ENCODE data around the gene TSHZ2.

Gene TSHZ2

DNA sequence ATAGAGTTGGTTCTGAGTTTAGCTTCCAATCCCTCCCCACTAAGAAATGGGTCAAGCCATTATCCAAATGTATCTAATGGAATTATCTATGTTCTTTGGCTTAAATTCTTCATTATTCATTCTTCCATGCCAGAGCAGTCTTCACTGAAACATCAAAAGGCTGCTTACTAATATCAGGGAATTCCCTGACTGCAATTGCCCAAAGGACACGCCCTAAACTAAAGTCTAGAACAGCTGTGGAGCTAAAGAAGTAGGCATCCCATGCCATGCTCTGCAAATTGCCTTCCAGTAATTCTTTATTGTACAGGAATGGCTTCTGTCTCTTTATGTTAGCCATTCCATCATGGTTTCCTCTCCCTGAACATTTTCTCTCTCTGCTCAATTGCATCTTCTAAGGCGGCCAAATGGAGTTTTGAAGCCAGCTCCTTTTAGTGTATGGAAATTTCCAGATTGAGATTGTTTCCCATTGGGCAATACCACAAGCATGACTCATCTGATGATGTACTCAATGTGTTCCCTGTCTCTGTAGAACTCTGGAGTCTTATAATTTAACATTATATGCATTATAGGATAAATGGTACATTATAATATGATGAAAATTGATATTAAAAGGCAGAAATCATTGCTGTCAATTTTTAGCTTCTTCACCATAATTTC lies 28.8 kb upstream of the TSHZ2 start:
- TF ChIP-seq POLR2A (IDR thresholded peaks at IDR 0.05; ENCODE audit: low read depth, low read length) (no peak), TAF1 (IDR thresholded peaks at IDR 0.05; ENCODE audit: borderline replicate concordance, low read depth, low read length) (no peak), POLR2AphosphoS5 (IDR thresholded peaks at IDR 0.05; ENCODE audit: low read depth, low read length) (no peak)
- FAIRE-seq (no peak), DNase-seq (ENCODE audit: insufficient read length) (no peak)

DNA sequence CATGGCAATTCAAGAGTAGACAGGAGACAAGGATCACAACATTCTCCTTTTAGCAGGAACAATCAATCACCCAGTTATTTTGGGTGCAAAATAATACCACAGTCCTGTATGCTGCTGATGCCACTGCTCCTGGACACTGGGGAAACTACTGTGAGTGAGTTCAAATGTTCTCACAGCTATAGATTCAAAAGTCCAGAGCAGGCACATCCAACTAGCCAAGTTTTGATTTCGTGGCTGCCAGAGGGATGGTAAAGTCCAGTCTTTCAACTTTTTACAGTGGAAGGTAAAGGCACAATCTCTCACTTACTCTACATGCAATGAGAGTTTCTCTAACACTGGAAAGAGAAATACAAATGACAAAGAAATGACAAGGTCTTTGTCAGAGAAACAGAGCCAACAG lies 26.9 kb upstream of the TSHZ2 start:
- DNase-seq (ENCODE audit: insufficient read length), result no peak
- TF ChIP-seq TAF1 (IDR thresholded peaks at IDR 0.05; ENCODE audit: borderline replicate concordance, low read depth, low read length) (no peak), POLR2AphosphoS5 (IDR thresholded peaks at IDR 0.05; ENCODE audit: low read depth, low read length) (no peak), POLR2A (IDR thresholded peaks at IDR 0.05; ENCODE audit: low read depth, low read length) (no peak)
- no peak for FAIRE-seq

DNA sequence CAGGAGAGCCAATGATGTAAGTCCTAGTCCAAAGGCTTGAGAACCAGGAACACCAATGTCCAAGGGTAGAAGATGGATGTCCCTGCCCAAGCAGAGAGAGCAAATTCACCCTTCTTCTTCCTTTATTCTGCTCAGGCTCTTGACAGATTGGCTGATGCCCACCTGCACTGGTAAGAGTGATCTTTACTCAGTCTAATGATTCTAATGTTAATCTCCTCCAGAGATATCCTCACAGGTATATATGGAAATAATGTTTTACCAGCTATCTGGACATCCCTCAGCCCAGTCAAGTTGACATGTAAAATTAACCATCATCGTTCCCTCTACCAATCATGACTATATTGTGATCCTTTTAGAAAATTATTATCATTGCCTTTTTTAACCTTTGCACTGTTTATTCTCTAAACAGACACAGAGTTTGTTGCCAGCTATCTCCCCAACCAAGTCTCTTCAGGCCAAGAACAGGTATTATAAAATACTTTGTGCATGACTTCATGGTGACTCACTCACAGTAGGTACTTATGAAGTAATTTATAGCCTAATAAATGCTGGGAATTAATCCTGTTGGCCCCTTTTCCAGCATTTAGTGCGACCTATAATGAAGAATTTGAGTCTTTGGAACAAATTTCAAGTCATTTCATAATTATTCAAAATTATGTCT lies 26.2 kb upstream of the TSHZ2 start:
- TF ChIP-seq POLR2AphosphoS5 (IDR thresholded peaks at IDR 0.05; ENCODE audit: low read depth, low read length), result no peak
- no peak for TF ChIP-seq POLR2A (IDR thresholded peaks at IDR 0.05; ENCODE audit: low read depth, low read length)
- FAIRE-seq (no peak), DNase-seq (ENCODE audit: insufficient read length) (no peak)

DNA sequence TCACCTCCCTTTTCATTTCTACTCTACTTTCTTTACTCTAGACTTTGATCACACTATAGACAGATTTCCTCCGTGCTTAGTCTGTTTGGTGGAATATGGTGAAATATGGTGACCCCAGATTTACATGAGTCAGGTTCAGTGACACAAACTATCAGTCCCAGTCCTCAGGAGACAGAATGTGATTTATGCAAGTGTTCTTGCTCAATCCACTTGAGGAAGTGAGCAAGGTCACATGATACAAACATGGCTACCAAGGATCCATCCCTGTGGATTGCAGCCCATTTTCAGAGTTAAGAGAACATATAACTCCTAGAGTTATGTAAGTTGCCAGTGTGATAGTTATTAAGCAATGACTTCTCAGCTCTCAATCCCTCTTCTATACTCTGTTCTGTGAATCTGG lies 23.7 kb upstream of the TSHZ2 start:
- TF ChIP-seq POLR2AphosphoS5 (IDR thresholded peaks at IDR 0.05; ENCODE audit: low read depth, low read length), result no peak
- TF ChIP-seq TAF1 (IDR thresholded peaks at IDR 0.05; ENCODE audit: borderline replicate concordance, low read depth, low read length), result no peak
- TF ChIP-seq POLR2A (IDR thresholded peaks at IDR 0.05; ENCODE audit: low read depth, low read length), result no peak
- FAIRE-seq (no peak), DNase-seq (ENCODE audit: insufficient read length) (no peak)

DNA sequence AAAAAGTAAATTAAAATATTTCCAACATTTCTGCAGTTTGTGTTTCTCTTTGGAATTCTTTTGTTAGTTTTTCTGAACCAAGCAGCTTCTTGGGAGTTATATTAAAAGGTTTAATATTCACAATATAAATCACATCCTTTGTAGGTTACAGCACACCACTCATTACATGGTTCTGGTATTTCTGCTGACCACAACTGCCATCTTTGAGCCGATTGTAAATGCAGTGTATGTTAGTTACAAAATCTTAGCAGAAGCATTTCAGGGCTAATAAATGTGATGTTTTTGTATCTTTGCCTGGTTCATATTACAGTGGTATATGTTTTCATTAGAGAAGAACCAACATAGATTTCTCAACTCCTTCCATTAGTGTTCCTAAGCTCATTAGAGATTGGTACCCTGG lies 19.1 kb upstream of the TSHZ2 start:
- no peak for FAIRE-seq
- TF ChIP-seq POLR2A (IDR thresholded peaks at IDR 0.05; ENCODE audit: low read depth, low read length), result no peak
- TF ChIP-seq TAF1 (IDR thresholded peaks at IDR 0.05; ENCODE audit: borderline replicate concordance, low read depth, low read length), result no peak
- TF ChIP-seq POLR2AphosphoS5 (IDR thresholded peaks at IDR 0.05; ENCODE audit: low read depth, low read length), result no peak
- no peak for DNase-seq (ENCODE audit: insufficient read length)

DNA sequence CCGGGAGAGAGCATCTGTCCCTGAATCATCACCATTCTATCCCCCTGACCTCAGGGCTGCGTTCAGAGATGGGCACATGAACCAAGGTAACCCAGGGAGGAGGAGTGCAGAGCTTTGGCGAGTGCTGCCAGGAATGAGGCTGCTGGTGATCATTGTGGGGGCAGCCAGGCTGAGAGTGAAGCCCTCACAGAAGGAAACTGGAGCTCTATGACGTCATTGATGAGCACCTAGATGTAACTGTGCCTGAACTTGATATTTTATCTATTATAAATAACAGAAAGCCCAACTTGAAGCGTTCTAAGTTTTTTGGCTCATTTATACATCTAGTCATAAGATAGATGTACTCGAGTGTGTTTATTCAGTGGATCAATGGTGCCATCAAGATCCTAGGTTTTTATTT lies 17.3 kb upstream of the TSHZ2 start:
- DNase-seq (ENCODE audit: insufficient read length) (no peak), FAIRE-seq (no peak)
- TF ChIP-seq POLR2AphosphoS5 (IDR thresholded peaks at IDR 0.05; ENCODE audit: low read depth, low read length), result no peak
- TF ChIP-seq POLR2A (IDR thresholded peaks at IDR 0.05; ENCODE audit: low read depth, low read length), result no peak
- no peak for TF ChIP-seq TAF1 (IDR thresholded peaks at IDR 0.05; ENCODE audit: borderline replicate concordance, low read depth, low read length)

DNA sequence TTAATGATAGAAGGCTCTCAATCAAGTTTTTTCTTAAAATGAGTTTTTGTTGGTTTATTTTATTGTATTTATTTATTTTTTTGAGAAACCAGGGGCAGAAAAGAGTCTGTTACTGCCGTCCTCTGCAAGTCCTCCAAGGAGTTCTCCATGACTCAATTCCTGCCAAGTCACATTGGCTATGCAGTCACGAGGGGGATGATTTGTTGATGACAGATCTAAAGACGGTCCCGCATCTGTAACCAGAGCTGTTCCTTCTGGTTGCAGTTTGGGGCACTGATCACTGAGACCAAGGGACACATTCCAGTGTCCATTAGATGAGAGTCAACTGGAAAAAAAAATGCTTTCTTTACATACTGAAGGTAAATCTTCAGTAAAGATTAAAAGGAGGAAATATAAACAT lies 13.9 kb upstream of the TSHZ2 start:
- TF ChIP-seq TAF1 (IDR thresholded peaks at IDR 0.05; ENCODE audit: borderline replicate concordance, low read depth, low read length), result no peak
- TF ChIP-seq POLR2AphosphoS5 (IDR thresholded peaks at IDR 0.05; ENCODE audit: low read depth, low read length), result no peak
- TF ChIP-seq POLR2A (IDR thresholded peaks at IDR 0.05; ENCODE audit: low read depth, low read length), result no peak
- FAIRE-seq (no peak), DNase-seq (ENCODE audit: insufficient read length) (no peak)

DNA sequence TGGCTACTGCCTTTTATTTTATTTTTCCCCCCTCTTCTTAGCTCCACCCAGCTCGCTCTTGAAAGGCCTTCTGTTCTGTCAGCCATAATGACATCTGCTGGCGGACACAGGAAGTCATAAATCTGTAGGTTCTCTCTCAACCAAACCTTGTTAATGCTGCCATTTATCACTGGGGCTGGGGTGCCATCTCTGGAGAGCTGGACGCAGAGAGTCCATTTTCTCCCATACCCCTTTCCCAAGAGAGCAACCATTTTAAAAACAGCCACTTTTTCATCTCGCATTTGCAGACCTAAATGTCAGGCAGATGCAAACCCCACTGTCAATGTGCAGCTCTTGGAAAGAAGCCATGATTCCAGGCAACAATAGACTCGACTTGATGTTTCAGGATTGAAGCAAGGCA lies 13.0 kb upstream of the TSHZ2 start:
- DNase-seq (ENCODE audit: insufficient read length) (no peak), FAIRE-seq (no peak)
- TF ChIP-seq TAF1 (IDR thresholded peaks at IDR 0.05; ENCODE audit: borderline replicate concordance, low read depth, low read length) (no peak), POLR2A (IDR thresholded peaks at IDR 0.05; ENCODE audit: low read depth, low read length) (no peak), POLR2AphosphoS5 (IDR thresholded peaks at IDR 0.05; ENCODE audit: low read depth, low read length) (no peak)

DNA sequence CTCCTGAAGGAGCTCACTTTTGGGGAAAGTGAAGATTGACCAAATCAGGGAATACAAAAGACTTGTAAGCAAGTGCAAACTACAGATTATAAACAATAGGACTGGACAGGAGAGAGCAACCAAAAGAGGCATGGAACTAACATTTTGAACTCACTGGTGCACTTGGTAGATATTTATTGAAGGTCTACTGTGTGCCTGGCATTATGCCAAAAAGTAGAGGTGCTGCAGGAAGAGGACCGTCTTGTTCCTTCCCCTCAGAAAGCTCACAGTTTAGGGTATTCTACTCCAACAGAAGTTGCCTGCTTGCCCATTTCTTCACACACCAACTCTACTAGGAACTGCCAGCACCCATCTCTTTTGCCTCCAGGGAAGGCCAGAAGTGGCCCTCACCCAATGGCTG lies 10.0 kb upstream of the TSHZ2 start:
- no peak for DNase-seq (ENCODE audit: insufficient read length)
- no peak for TF ChIP-seq POLR2A (IDR thresholded peaks at IDR 0.05; ENCODE audit: low read depth, low read length)
- no peak for TF ChIP-seq POLR2AphosphoS5 (IDR thresholded peaks at IDR 0.05; ENCODE audit: low read depth, low read length)
- no peak for TF ChIP-seq TAF1 (IDR thresholded peaks at IDR 0.05; ENCODE audit: borderline replicate concordance, low read depth, low read length)
- no peak for FAIRE-seq

DNA sequence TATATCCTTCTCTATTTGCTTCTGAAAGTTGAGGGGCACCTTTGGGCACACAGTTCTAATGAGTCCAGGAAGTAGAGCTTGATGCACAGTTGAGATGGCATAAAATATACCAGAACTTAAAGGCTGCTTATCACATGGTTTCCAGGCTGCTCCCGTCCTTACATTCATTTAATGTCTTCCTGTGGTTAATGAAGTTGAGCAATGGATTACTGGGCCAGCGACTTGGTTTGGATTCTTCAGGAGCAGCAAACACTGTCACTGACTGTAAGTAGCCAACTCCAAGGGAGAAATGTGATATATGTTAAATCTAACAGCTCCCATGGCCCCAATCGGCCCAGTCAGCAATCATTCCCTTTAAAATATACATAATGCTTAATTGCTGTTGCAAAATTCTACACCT lies 9.0 kb upstream of the TSHZ2 start:
- no peak for TF ChIP-seq POLR2AphosphoS5 (IDR thresholded peaks at IDR 0.05; ENCODE audit: low read depth, low read length)
- TF ChIP-seq TAF1 (IDR thresholded peaks at IDR 0.05; ENCODE audit: borderline replicate concordance, low read depth, low read length), result no peak
- no peak for TF ChIP-seq POLR2A (IDR thresholded peaks at IDR 0.05; ENCODE audit: low read depth, low read length)
- FAIRE-seq (no peak), DNase-seq (ENCODE audit: insufficient read length) (no peak)

DNA sequence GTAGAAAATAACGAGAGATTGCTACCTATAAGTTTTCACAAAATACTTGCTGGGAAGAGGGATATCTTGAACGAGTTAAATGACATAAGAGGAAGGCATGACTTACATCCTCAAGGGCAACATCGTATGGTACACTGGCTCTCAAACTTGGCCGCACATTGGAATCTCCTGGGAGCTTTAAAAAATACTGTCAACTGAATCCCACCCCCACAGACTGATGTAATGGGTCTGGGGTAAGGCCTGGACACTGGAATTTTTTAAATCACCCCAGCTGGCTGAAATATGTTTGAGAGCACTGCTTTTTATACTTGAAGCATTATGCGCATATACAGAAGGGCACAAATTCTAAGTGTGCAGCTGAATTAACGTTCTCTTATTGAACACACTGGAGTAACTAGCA lies 8.0 kb upstream of the TSHZ2 start:
- FAIRE-seq, result no peak

DNA sequence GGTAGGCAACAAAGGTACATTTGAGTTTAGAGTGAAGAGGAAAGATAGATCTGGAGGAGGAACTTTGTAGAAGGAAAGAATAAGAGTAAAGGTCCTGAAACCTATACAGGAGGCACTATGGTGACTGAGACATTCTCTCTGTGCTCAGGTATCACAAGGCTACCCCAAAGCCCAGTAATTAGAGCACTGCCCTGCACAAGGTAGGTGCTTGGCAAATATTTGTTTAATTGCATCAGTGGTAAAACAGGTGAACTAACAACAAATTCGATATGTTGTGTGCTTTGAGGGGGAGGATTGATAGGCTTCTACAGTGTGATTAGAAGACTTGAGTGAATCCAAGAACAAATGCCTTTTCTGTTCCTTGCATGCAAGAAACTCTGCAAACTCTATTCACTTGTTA lies 6.8 kb upstream of the TSHZ2 start:
- no peak for FAIRE-seq
- no peak for DNase-seq (ENCODE audit: insufficient read length)
- TF ChIP-seq POLR2AphosphoS5 (IDR thresholded peaks at IDR 0.05; ENCODE audit: low read depth, low read length) (no peak), POLR2A (IDR thresholded peaks at IDR 0.05; ENCODE audit: low read depth, low read length) (no peak), TAF1 (IDR thresholded peaks at IDR 0.05; ENCODE audit: borderline replicate concordance, low read depth, low read length) (no peak)

More for the DNA sequence above, 8.0 kb upstream of the TSHZ2 start:
- no peak for DNase-seq (ENCODE audit: insufficient read length)
- TF ChIP-seq POLR2AphosphoS5 (IDR thresholded peaks at IDR 0.05; ENCODE audit: low read depth, low read length), result no peak
- TF ChIP-seq TAF1 (IDR thresholded peaks at IDR 0.05; ENCODE audit: borderline replicate concordance, low read depth, low read length), result no peak
- no peak for TF ChIP-seq POLR2A (IDR thresholded peaks at IDR 0.05; ENCODE audit: low read depth, low read length)

All from GM12892 (cell line).